ENCODE results near the gene PTPN14.

DNA sequence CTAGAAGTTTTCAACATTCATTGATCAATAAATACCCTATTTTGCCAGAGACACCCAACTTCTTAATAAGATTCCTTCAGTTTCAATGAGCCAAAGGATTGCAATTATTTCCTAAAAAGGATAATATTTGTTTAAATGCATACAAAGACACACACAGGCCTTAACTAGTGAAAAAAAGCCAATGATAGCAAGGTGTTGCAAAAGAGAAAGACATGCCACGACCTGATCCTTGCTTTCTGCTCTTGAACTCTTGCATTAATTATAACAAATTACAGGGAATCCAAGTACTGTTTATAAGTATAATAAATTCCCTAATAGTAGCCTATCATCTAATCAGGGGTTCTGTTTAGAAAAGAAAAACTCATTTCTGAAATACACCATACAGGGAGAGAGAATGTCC lies 131.1 kb downstream of the PTPN14 start:
- no peak for TF ChIP-seq CTCF (IDR thresholded peaks at IDR 0.05; ENCODE audit: low read length)
- TF ChIP-seq EZH2phosphoT487 (IDR thresholded peaks at IDR 0.05; ENCODE audit: low read length), result no peak
- TF ChIP-seq EZH2 (optimal IDR thresholded peaks at IDR 0.05; ENCODE audit: low read depth, low read length), result no peak
